Parathyroid adenoma (tissue), 2 donors: ENCODE data around the gene DGUOK.

Source experiments
- H2AFZ ChIP-seq: fragments of 300-600 bp; sonication (generic); one replicate; pipeline ENCODE4 v1.7.0; 2017; ENCODE audit warnings: antibody characterized with exemption, mild to moderate bottlenecking
- H3K27ac ChIP-seq: fragments of 300-600 bp; sonication (generic); one replicate; pipeline ENCODE4 v1.7.0; 2017
- H3K27me3 ChIP-seq: fragments of 300-600 bp; sonication (generic); one replicate; pipeline ENCODE4 v1.7.0; 2017; ENCODE audit warnings: low read length; ENCODE audit not compliant: control insufficient read depth, insufficient read depth
- H3K36me3 ChIP-seq: fragments of 300-600 bp; sonication (generic); one replicate; pipeline ENCODE4 v1.7.0; 2017; ENCODE audit warnings: low read length; ENCODE audit not compliant: control insufficient read depth, insufficient read depth
- H3K4me1 ChIP-seq: fragments of 300-600 bp; sonication (generic); one replicate; pipeline ENCODE4 v1.7.0; 2017; ENCODE audit warnings: control low read depth
- H3K4me2 ChIP-seq: fragments of 300-600 bp; sonication (generic); one replicate; pipeline ENCODE4 v1.7.0; 2017; ENCODE audit warnings: low read length
- H3K4me3 ChIP-seq: fragments of 300-600 bp; sonication (generic); one replicate; pipeline ENCODE4 v1.7.0; 2017; ENCODE audit warnings: low read depth, low read length
- H3K79me2 ChIP-seq: fragments of 300-600 bp; sonication (generic); one replicate; pipeline ENCODE4 v1.7.0; 2017; ENCODE audit warnings: control low read depth
- H3K9ac ChIP-seq: fragments of 300-600 bp; sonication (generic); one replicate; pipeline ENCODE4 v1.7.0; 2017; ENCODE audit warnings: mild to moderate bottlenecking
- H3K9me3 ChIP-seq: fragments of 300-600 bp; sonication (generic); one replicate; pipeline ENCODE4 v1.7.0; 2017; ENCODE audit warnings: low read length; ENCODE audit not compliant: control insufficient read depth
- CTCF ChIP-seq: fragments of 300-600 bp; sonication (generic); IDR thresholded peaks from one replicate; pipeline ENCODE4 v1.7.0; 2017; ENCODE audit warnings: antibody characterized with exemption, mild to moderate bottlenecking
- donor health status: primary hyperparathyroidism.

Gene DGUOK

GRCh38 chr2:73920577-73921545 lies 5.8 kb upstream of the DGUOK start:
- no peaks in the 10 kb centered on the region for H3K9me3 ChIP-seq
- no peaks in the 10 kb centered on the region for H3K27me3 ChIP-seq
- H3K27ac ChIP-seq = no peak overlapping the region
- H3K4me3 ChIP-seq = no peak overlapping the region
- TF ChIP-seq CTCF = peak; percentile 6
- no peak overlapping the region for H2AFZ ChIP-seq
- H3K4me2 ChIP-seq = no peak overlapping the region
- H3K36me3 ChIP-seq = no peaks in the 10 kb centered on the region
- H3K79me2 ChIP-seq = no peaks in the 10 kb centered on the region
- no peak overlapping the region for H3K9ac ChIP-seq
- no peaks in the 10 kb centered on the region for H3K4me1 ChIP-seq

GRCh38 chr2:73921581-73921980 lies 5.1 kb upstream of the DGUOK start:
- no peaks in the 10 kb centered on the region for H3K36me3 ChIP-seq
- no peak overlapping the region for H3K27ac ChIP-seq
- no peak overlapping the region for H2AFZ ChIP-seq
- no peak for TF ChIP-seq CTCF
- H3K9me3 ChIP-seq = no peaks in the 10 kb centered on the region
- no peak overlapping the region for H3K4me3 ChIP-seq
- no peak overlapping the region for H3K9ac ChIP-seq
- H3K4me1 ChIP-seq = no peaks in the 10 kb centered on the region
- H3K79me2 ChIP-seq = no peaks in the 10 kb centered on the region
- H3K27me3 ChIP-seq = no peaks in the 10 kb centered on the region
- H3K4me2 ChIP-seq = no peak overlapping the region

GRCh38 chr2:73922681-73923080 lies 4.0 kb upstream of the DGUOK start:
- Histone ChIP-seq H3K4me1 (no peaks in the 10 kb centered on the region), H3K27ac (no peak overlapping the region), H2AFZ (no peak overlapping the region), H3K27me3 (no peaks in the 10 kb centered on the region), H3K4me3 (no peak overlapping the region), H3K9me3 (no peaks in the 10 kb centered on the region), H3K9ac (no peak overlapping the region), H3K79me2 (no peaks in the 10 kb centered on the region), H3K36me3 (no peaks in the 10 kb centered on the region), H3K4me2 (no peak overlapping the region)
- no peak for TF ChIP-seq CTCF

- H2AFZ ChIP-seq = no peak overlapping the region
- TF ChIP-seq CTCF = no peak
- no peaks in the 10 kb centered on the region for H3K27me3 ChIP-seq
- H3K9me3 ChIP-seq = no peaks in the 10 kb centered on the region
- no peak overlapping the region for H3K4me3 ChIP-seq
- H3K79me2 ChIP-seq = peaks cover 8% of the 10 kb centered on the region
- no peak overlapping the region for H3K9ac ChIP-seq
- no peaks in the 10 kb centered on the region for H3K4me1 ChIP-seq
- no peak overlapping the region for H3K27ac ChIP-seq
- no peaks in the 10 kb centered on the region for H3K36me3 ChIP-seq
- H3K4me2 ChIP-seq = no peak overlapping the region
Measured at GRCh38 chr2:73925033-73925704, 1.5 kb upstream of the DGUOK start.
